Stimulated activated CD8-positive, alpha-beta memory T cell treated with anti-CD3 and anti-CD28 coated beads, Interleukin-12 subunit alpha, Interleukin-12 subunit beta, amount 100 ng/mL, for 1 hour (primary cell): Measurements from ENCODE around the gene XYLT1.

Experiments used
- DNase-seq: peaks from one replicate; pipeline ENCODE4 v3.0.0-alpha.2; 2020; ENCODE audit warnings: low read depth

The XYLT1 gene

GRCh38 chr16:17257426-17258023, 213.2 kb downstream of the XYLT1 start:
- DNase-seq = no peak

DNA sequence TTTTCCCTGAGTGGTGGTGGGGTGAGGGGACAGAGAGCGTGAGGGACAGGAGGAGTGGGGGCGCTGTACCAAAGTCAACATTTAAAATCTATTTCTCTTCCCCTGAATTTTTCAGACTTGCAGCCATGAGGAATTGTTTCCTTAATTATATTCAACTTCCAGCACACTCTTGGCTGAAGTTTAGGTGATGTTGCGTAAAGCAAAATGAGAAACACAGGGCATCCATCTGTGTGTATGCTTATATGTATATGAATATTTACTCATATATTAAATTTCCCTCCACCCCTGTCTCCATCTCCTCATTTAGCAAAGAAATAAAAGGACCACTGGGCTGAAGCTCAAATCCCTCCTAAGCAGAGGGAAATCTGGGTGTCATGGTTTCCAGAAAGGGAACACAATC, 218.1 kb downstream of the XYLT1 start:
- DNase-seq = no peak

DNA sequence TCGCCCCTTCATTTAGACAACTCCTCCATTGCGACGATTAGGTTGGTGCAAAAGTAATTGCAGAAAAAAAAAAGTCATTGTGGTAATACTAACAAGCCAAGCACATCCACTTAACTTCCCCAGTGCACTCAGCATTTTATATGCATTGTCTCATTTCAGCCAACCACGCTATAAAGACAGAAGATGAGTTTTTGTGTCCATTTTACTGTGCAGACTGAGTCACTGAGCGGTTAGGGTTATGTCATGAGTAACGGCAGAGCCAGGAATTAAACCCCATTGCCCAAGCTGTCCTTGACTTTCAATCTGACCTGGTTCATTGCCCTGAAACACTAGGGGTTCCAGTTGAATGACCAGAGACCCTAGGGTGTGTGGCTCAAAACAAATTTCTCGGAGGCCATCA, 218.7 kb downstream of the XYLT1 start:
- DNase-seq = no peak

- DNase-seq = no peak
Observed at GRCh38 chr16:17251496-17251895, 219.3 kb downstream of the XYLT1 start.

DNA sequence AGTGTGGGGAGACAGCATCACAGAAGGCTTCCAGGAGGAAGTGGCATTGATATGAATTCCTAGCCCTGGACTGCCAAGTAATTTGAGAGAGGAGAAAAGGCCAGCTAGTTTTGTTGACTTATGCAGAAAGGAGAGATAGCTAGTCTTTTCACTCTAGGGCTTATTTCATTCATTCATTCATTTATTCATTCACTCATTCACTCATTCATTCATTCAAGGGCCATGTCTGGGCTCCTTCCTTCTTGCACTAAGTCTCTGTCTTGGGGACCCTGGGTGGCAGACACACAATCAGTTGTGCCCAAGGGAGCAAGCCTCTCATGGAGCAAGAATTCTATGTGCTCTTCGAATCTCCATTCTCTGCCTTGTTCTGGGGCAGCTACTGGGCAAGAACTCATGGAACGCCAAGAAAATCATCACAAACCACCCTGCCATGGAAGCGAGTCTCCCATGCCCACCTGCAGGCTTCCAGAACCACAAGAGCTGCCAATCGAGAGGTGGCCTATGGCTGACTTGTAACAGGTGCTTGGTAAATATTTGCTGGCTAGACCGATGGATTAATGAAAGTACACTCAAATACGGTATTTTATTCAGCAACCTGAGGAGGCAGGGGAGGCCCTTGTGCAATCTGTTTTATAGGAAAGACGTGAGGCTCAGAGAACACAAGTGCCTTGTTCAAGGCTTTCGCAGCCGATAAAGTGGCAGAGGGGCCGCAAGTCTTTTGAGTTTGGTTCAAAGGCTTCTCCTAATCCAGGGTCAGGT, 223.6 kb downstream of the XYLT1 start:
- no peak for DNase-seq

GRCh38 chr16:17246268-17246885, 224.4 kb downstream of the XYLT1 start:
- DNase-seq = no peak

- DNase-seq = no peak
Observed at GRCh38 chr16:17245776-17246175, 225.0 kb downstream of the XYLT1 start.

DNA sequence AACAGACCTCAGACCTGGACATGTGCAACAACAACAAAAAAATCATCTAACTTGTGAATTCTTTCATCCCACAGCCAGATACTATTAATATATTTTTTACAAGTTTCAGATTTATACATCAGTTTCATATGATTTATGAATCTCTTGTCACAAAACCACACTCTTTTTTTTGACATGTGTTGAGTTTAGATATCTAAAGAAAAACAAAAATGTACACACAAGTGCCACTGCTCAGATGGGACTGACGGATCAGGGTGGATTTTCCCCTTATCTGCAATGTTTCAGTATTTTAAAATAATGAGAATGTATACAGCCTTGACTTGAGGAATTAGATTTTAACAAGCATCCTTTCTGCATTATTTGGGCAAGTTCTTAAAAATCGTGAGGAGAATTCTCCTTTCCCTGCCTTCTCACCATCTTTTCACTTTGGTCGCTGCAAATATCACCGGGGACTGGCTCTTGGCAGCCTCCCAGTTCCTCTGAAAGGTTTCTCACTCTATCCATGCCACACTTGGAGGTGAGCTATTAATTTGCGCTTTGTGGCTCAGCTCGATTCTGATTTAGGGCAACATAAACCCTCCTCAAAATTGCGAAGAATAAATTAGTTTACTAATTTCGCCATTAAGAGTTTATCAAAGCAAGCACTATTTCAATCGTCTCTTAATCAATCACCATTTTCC, 225.7 kb downstream of the XYLT1 start:
- no peak for DNase-seq

DNA sequence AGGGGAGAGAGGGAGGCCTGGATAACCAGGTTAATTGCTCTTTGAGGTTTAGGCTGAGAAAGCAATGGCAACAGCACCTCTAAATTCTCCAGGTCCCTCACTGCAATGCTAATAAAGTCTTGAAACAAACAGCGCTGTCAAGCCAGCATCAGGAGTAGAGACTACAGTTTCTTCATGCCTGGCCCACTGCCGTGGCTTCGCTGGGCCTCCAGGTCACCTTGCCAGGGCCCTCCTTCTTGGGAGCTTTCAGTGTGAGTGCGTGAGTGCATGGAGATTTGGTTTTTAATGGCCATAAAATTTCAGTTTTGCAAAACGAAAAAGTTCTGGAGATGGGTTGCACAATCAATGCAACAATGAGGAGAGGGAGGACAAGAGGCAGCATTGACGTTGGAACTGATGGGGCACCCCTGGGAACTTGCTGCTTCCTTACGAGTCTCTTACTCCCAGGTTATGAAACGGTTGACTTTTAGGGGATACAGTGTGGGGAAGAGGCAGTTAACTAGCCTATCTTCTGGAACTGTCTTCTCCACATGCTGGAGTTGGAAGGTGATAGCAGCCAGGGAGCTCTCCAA, 229.4 kb downstream of the XYLT1 start:
- no peak for DNase-seq

DNA sequence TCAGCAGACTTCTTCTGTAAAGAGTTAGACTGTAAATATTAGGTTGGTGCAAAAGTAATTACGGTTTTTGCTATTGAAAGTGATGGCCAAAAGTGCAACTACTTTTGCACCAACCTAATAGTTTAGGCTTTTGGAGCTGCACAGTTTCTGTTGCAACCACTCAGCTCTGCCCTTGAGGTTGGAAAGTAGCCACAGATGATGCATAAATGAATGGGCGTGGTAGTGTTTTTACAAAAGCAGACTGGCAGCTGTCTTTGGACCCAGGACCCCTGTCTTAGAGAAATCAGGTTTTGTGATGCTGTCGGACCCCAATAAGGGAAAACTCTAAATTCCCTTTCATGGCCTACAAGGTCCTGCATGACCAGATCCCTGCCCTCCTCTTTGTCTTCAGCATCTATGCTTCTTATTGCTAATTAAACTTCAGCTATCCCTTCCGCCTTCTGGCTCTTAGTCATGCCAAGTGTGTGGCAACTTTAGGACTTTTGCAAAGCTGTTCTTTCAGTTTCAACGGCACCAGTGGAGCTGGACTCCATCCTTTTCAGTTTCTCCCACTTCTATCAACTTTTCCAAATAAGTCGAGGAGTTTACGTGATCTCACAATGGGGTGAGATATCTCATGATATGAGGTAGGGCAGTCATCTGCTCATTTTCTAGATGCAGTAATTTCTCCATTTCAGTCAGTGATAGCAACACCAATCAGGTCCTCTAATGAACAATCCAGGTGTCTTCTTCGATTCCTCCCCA, 232.3 kb downstream of the XYLT1 start:
- DNase-seq = no peak

GRCh38 chr16:17237350-17237944, 233.3 kb downstream of the XYLT1 start:
- DNase-seq = no peak

DNA sequence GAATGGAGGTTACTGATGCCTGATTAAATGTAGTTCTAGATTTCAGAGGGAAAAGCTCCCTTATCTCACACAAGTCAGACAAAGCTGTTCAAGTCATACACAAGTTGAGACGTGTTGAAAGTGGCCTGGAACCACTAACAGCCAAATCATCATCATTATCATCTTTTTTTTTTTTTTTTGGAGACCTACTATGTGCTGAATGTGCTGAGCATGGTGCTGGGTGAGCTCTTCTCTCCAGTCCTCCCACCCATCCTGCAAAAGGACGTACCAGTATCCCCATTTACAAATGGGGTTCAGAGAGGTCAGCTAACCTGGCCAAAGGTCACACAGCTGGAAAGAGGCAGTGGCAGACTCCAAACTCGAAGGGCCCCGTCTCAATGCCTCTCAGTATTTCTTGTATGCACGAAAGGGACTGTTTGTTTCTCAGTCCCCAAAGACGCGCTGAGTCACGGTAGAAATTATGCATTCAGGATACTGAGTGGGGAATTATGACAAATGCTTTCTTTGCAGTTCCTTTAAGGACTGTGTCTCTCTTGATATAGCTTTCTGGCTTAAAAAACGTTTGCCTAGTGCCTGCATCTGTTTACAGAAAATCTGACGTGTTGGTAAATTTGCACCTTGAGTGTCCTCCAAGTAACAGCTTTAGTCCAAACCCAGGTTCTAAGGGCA, 235.5 kb downstream of the XYLT1 start:
- no peak for DNase-seq

DNA sequence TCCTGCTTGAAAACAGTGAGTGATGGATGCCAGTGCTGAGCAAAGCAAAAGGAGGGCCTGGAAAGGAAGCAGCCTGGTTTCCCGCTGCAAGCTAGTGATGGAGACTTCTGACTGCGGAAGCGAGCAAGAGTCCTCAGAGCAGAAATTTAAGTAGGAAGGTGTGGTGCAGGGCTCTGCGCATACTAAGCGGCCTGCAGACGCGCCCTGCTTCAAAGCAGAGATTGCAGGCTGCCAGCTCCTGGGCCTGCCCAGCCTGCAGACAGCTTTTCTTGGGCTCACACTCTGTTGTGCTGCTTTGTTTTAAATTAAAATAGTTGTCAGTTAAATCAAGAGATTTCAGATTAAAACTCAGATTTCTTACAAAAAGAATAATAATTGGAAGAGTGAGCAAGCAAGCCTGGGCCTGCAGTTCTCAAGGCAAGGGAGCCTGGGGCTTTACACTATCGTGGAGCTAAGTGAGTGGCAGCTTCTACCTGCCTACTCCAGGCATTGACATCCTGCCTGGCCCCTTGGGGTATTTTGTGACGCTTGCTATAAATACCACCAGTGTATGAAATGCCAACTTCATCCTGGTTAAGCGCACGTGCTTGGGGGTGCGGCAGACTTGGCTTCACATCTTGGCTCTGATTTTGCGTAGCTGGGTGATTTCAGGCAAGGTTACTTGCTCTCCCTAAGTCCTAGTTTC, 237.3 kb downstream of the XYLT1 start:
- no peak for DNase-seq

- no peak for DNase-seq
Observed at GRCh38 chr16:17232487-17232886, 238.3 kb downstream of the XYLT1 start.

DNA sequence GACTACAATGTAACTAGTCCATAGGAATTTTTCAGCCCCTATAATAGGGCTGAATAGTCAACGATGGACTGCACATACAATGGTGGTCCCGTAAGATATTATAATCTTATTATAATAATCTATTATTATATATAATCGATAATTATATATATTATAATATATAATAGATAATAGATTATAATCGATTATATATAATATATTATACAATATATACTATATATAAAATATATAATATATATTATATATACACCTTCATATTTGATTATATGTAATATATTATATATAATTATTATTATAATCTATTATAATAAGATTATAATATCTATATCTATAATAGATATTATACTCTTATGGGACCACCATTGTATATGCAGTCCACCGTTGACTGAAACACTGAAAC, 238.8 kb downstream of the XYLT1 start:
- no peak for DNase-seq

- no peak for DNase-seq
Observed at GRCh38 chr16:17230932-17231581, 239.7 kb downstream of the XYLT1 start.

GRCh38 chr16:17229766-17230165, 241.0 kb downstream of the XYLT1 start:
- no peak for DNase-seq

DNA sequence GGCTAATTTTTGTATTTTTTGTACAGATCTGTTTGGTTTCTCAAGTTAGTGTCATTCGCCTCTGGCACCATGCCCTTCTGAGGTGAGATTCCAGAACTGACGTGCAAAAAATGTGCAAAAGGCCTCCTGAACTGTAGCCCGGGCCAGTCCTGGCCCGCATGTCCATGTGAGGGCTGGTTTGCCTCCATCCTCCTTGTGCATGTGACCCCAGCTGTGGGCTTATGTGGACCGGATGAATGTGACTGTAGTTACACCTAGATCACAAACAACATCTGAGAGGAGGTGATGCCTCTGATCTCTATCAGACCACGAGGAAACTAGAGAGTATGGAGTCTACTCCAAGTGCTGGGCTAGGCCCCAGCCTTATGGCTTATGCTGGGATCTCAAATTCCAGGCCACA, 241.6 kb downstream of the XYLT1 start:
- no peak for DNase-seq

DNA sequence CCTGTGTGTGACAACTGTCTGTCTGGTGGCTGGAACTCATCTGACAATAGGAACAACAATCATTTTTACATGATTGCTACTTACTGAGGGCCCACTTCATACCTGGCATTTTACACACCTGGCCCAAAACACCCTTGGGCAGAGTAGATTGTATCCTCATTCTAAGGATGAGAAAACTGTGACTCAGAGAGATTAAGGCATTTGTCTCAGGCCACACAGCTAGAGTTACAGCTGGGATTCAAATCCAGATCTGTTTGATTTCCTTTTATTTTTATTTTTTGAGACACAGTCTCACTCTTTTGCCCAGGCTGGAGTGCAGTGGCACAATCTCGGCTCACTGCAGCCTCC, 242.1 kb downstream of the XYLT1 start:
- DNase-seq = no peak
